ENCODE measurements around the gene BAZ2B.

GRCh38 chr2:159399716-159400415 lies 216.5 kb downstream of the BAZ2B start:
- TF ChIP-seq CTCF (IDR thresholded peaks at IDR 0.05; ENCODE audit: insufficient read depth, low read length, poor library complexity, severe bottlenecking) = no peak
- no peak for TF ChIP-seq EZH2phosphoT487 (conservative IDR thresholded peaks at IDR 0.05; ENCODE audit: low read length)

Measured in SU-DHL-6 (cell line).